ENCODE data around the gene FBN1.

FBN1 gene

DNA sequence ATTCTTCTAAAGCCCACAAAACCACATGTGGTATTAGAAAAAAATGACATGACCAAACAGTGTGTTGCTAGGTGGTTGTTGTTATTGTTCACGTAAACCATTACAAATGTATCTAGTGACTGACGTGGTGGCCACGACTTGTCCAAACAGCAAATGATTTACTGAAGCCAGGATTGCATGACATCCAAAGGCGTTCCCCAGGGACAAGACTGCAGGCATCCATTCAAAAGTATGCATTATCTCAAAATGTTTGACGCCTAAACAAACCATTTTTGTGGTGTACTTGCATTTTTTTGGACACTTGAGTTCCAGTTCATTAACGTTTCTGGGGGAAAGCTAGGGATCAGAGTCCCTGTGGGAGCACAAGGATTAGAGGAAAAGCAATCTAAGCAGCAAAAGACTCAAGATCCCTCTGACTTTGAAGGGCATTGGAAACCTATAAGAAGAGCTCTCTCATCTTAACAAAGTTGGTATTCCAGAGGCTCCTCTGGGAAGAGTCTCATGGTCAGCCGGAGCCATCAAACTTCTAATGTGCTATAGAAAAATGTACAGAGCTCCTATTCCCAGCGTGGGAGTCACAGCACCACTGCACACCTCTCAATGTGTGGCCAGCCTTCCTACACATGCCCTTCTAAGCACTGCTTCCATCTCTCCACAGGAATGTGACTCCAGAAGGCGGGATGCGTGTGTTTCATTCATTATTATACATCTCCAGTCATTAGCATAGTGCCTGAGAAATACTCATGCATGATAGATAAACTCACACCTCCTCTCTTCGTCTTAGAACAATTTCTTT is 62.9 kb downstream of the FBN1 start:
- CTCF ChIA-PET, result no interaction called here
- POLR2A ChIA-PET, result no interaction called here
- TF ChIP-seq, protein P1, sequence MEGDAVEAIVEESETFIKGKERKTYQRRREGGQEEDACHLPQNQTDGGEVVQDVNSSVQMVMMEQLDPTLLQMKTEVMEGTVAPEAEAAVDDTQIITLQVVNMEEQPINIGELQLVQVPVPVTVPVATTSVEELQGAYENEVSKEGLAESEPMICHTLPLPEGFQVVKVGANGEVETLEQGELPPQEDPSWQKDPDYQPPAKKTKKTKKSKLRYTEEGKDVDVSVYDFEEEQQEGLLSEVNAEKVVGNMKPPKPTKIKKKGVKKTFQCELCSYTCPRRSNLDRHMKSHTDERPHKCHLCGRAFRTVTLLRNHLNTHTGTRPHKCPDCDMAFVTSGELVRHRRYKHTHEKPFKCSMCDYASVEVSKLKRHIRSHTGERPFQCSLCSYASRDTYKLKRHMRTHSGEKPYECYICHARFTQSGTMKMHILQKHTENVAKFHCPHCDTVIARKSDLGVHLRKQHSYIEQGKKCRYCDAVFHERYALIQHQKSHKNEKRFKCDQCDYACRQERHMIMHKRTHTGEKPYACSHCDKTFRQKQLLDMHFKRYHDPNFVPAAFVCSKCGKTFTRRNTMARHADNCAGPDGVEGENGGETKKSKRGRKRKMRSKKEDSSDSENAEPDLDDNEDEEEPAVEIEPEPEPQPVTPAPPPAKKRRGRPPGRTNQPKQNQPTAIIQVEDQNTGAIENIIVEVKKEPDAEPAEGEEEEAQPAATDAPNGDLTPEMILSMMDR (IDR thresholded peaks at IDR 0.05; ENCODE audit: insufficient read depth, low read length, missing control alignments), result no peak
- peak; percentile 95 for DNase-seq (ENCODE audit: low read depth, low spot score)
- H3K4me3 ChIP-seq (ENCODE audit: low read depth, low read length), result no peak overlapping the region

DNA sequence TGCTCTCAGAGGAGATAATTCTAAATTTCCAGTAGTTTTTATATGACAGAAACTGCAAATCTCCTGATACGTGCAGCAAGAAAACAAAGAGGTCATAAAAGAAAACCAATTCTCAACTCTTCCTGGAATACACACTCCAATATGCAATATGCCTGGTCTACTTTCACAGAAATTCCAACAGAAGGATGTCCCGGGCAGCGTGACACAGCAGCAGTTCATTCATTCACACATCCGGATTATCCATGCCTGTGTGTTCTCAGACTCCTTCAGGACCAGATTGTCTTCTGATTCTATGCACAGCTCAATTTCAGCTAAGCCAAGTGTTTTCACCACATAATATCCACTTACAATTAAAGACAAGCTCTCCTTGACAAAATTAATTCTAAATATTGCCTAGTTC is 64.3 kb downstream of the FBN1 start:
- DNase-seq (ENCODE audit: low read depth, low spot score), result no peak
- ChIA-PET CTCF (no interaction called here), POLR2A (no interaction called here)
- no peak overlapping the region for H3K4me3 ChIP-seq (ENCODE audit: low read depth, low read length)
- TF ChIP-seq, protein P1 (IDR thresholded peaks at IDR 0.05; ENCODE audit: insufficient read depth, low read length, missing control alignments), result no peak

DNA sequence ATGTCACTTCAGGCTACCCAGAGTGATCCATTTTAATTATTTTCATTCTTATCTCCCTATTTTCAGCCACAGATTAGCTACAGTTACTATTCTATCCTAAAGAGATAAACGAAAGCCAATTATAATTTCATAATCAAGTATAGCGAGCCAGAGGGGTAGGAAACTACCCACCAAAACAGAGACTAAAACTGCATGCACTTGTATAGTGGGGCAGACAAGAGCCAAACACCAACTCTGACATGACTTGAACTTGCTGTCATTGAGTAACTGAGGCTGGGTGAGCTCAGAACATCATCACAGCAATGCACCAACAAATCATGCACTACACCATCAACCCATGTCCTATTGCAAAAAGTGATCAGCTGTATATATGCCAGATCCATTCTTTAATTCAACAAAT is 64.8 kb downstream of the FBN1 start:
- DNase-seq (ENCODE audit: low read depth, low spot score), result no peak
- POLR2A ChIA-PET, result no interaction called here
- H3K4me3 ChIP-seq (ENCODE audit: low read depth, low read length), result no peak overlapping the region
- TF ChIP-seq, protein P1 (IDR thresholded peaks at IDR 0.05; ENCODE audit: insufficient read depth, low read length, missing control alignments), result no peak
- CTCF ChIA-PET, result interaction anchor here (1.6 kb wide), 1 partner anchor 230 kb away, joined by 3 read pairs; the partner anchor contains the start of gene CEP152

DNA sequence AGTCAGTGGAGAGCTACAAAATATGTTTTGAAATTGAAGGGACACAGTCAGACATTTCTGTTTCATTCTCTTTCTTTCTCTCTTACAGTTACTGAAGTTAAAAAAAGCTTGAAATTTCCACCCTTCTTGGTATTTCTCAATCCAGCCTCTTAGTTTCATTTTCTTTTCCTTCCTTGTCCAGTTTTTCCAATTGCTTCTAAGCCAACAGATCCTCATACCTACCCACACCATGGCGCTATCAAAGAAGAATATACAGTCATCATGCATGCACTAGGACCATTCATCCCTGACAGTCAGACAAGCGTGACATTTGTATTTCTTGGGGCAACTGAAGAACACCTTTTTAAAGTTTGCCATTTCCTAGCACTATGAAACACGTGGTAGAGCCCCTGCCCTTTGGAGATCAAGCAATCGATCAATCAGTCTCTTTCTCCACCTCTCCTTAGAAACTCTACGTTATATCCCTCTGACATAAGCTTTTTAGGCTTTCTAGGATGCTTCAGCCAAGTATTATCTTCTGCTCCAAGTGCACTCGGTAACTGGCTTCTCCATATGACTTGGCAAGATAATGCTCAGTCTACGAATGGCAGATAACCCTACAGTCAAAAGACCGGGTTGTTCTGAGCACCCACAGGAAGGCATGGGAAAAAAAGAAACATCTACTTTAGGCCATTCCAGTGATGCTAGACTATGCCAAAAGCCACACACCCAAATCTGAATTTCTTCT is 65.4 kb downstream of the FBN1 start:
- ChIA-PET POLR2A (interaction anchor here (0.8 kb wide), 1 partner anchor 21 kb away, joined by 3 read pairs; no protein-coding TSS in a partner anchor), CTCF (interaction anchor here (0.6 to 1.6 kb wide), 2 partner anchors 222 to 231 kb away, joined by 3 read pairs; partner anchors contain the start of gene CEP152)
- no peak for DNase-seq (ENCODE audit: low read depth, low spot score)

DNA sequence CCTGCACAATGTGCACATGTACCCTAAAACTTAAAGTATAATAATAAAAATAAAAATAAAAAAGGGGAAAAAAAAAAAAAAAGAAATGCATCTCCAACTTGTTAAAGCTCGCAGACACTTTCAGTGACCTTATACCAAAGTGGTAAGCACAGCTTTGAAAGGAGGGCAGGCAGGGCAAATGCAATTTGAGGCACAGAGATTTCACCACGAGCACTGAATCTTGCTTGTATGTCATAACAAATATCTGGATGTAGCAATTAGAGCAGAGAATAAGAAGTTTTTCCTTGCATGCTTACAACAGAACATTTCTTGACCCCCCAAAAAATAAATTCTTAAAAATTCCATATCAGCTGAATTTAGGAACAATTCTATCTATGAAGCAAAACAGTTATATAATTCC is 66.5 kb downstream of the FBN1 start:
- no peak for DNase-seq (ENCODE audit: low read depth, low spot score)
- ChIA-PET CTCF (interaction anchor here (0.8 to 1.6 kb wide), 2 partner anchors 8 to 232 kb away, joined by 3 read pairs; partner anchors contain the start of gene CEP152), POLR2A (no interaction called here)
- TF ChIP-seq, protein P1 (IDR thresholded peaks at IDR 0.05; ENCODE audit: insufficient read depth, low read length, missing control alignments), result no peak
- no peak overlapping the region for H3K4me3 ChIP-seq (ENCODE audit: low read depth, low read length)

More for the DNA sequence above, 65.4 kb downstream of the FBN1 start:
- no peak overlapping the region for H3K4me3 ChIP-seq (ENCODE audit: low read depth, low read length)
- TF ChIP-seq, protein P1 (IDR thresholded peaks at IDR 0.05; ENCODE audit: insufficient read depth, low read length, missing control alignments), result no peak

DNA sequence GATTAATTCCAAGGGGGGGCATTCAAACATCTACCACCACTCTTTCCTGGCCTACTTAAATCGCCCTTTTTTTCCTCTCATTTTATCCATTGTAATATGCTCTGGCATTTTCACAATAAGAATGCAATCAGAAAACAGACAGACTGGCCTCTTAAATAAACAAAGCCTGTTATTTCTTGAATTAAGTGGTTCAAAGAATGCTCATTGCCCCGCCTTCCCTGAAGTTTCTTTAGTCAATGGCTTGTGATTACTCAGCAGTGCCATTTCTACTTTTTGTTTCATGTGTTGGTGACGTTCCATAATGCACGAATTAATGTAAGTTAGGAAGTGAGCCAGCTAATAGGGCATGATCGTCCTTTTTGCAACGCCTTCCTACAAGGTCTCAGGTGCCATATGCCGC is 68.0 kb downstream of the FBN1 start:
- H3K4me3 ChIP-seq (ENCODE audit: low read depth, low read length), result no peak overlapping the region
- ChIA-PET CTCF (interaction anchor here (0.8 to 0.9 kb wide), 2 partner anchors 10 to 102 kb away, joined by 3 read pairs; no protein-coding TSS in a partner anchor), POLR2A (no interaction called here)
- DNase-seq (ENCODE audit: low read depth, low spot score), result no peak
- TF ChIP-seq, protein P1 (IDR thresholded peaks at IDR 0.05; ENCODE audit: insufficient read depth, low read length, missing control alignments), result no peak

Data from AG04449 (cell line).